LNCaP clone FGC (cell line): ENCODE data around the gene KRT28.

Experiments used
- DNase-seq: peaks from one replicate; pipeline ENCODE4 v3.0.0-alpha.2; 2011; ENCODE audit warnings: low read depth
- H3K4me3 ChIP-seq: 2 replicates; pipeline ENCODE4 v1.5.1; 2011; ENCODE audit warnings: mild to moderate bottlenecking, low read depth, low read length, control low read depth
- CTCF ChIP-seq: IDR thresholded peaks from 2 replicates; pipeline ENCODE4 v1.5.1; 2012; ENCODE audit warnings: mild to moderate bottlenecking; ENCODE audit not compliant: control insufficient read depth, insufficient read depth; ENCODE audit errors: extremely low read depth

KRT28 gene

GRCh38 chr17:40791111-40791510 lies 8.6 kb downstream of the KRT28 start:
- no peak for TF ChIP-seq CTCF
- H3K4me3 ChIP-seq = no peak overlapping the region
- DNase-seq = no peak

- TF ChIP-seq CTCF = no peak
- DNase-seq = no peak
- H3K4me3 ChIP-seq = no peak within 1 kb of the TSS
Observed at GRCh38 chr17:40782450-40782849, 17.3 kb downstream of the KRT28 start, which contains the start of gene KRT27. Gene KRT27, minus strand, starts transcription at chr17:40782550. Its CDS starts 57 bp downstream, at chr17:40782493.

- no peak for TF ChIP-seq CTCF
- no peak for DNase-seq
- H3K4me3 ChIP-seq = no peak overlapping the region
Observed at GRCh38 chr17:40779181-40779909, 20.4 kb downstream of the KRT28 start.

GRCh38 chr17:40778461-40778860 lies 21.3 kb downstream of the KRT28 start:
- no peak overlapping the region for H3K4me3 ChIP-seq
- TF ChIP-seq CTCF = no peak
- DNase-seq = no peak

- DNase-seq = no peak
- no peak for TF ChIP-seq CTCF
- no peak overlapping the region for H3K4me3 ChIP-seq
Observed at GRCh38 chr17:40777971-40778370, 21.8 kb downstream of the KRT28 start.

GRCh38 chr17:40777459-40777858 lies 22.3 kb downstream of the KRT28 start:
- no peak for DNase-seq
- no peak overlapping the region for H3K4me3 ChIP-seq
- no peak for TF ChIP-seq CTCF

GRCh38 chr17:40775945-40776344 lies 23.8 kb downstream of the KRT28 start:
- H3K4me3 ChIP-seq = no peak overlapping the region
- DNase-seq = no peak
- TF ChIP-seq CTCF = no peak
